Fibroblast of lung (primary cell): ENCODE measurements around the gene ADAM21. TPM values are rescaled to one million over a fixed set of nuclear protein-coding genes. Genes with fewer than 3 reads are reported as not detected.
"Not testable (repeated sequence)": the region's sequence is repeated elsewhere in the genome, so short reads cannot be mapped to it uniquely, and the experiment has no call there.

Source experiments
- DNase-seq, 2 donors: peaks; one replicate each; pipeline versions ENCODE4 v3.0.0 to v3.0.0-alpha.2; 2010; ENCODE audit warnings: low read depth in 2 of 2
- H2AFZ ChIP-seq: 2 replicates; pipeline ENCODE4 v1.5.1; 2012; ENCODE audit warnings: low read length, control low read depth, inconsistent platforms
- H3K27ac ChIP-seq: 2 replicates; pipeline ENCODE4 v1.5.1; 2011; ENCODE audit warnings: low read length, control low read depth; ENCODE audit not compliant: insufficient read depth
- H3K27me3 ChIP-seq: 2 replicates; pipeline ENCODE4 v1.5.1; 2011; ENCODE audit warnings: mild to moderate bottlenecking, low read length; ENCODE audit not compliant: control insufficient read depth, insufficient read depth
- H3K36me3 ChIP-seq: 2 replicates; pipeline ENCODE4 v1.5.1; 2011; ENCODE audit warnings: low read length; ENCODE audit not compliant: control insufficient read depth, insufficient read depth
- H3K4me1 ChIP-seq: 2 replicates; pipeline ENCODE4 v1.5.1; 2011; ENCODE audit warnings: low read length; ENCODE audit not compliant: control insufficient read depth, insufficient read depth; ENCODE audit errors: extremely low read depth
- H3K4me2 ChIP-seq: 2 replicates; pipeline ENCODE4 v1.5.1; 2011; ENCODE audit warnings: low read length, control low read depth; ENCODE audit not compliant: insufficient read depth; ENCODE audit errors: extremely low read depth
- H3K4me3 ChIP-seq, 4 experiments: fragments of 200-600 bp in 1 of 4; sonication (generic) in 1 of 4; replicated peaks in 1 of 4; 2 replicates each; pipeline ENCODE4 v1.5.1; 2011 to 2016; ENCODE audit warnings: low read length in 4 of 4, low read depth in 3 of 4, mild to moderate bottlenecking in 3 of 4, control low read depth in 2 of 4, inconsistent platforms in 1 of 4, mixed read lengths in 1 of 4; ENCODE audit not compliant: insufficient read depth in 1 of 4; ENCODE audit errors: control extremely low read depth in 1 of 4
- H3K79me2 ChIP-seq: 2 replicates; pipeline ENCODE4 v1.5.1; 2012; ENCODE audit warnings: mild to moderate bottlenecking, low read length, inconsistent platforms; ENCODE audit not compliant: control insufficient read depth, insufficient read depth
- H3K9ac ChIP-seq: 2 replicates; pipeline ENCODE4 v1.5.1; 2011; ENCODE audit warnings: mild to moderate bottlenecking, low read length, control low read depth; ENCODE audit not compliant: insufficient read depth
- H3K9me3 ChIP-seq: 2 replicates; pipeline ENCODE4 v1.5.1; 2012; ENCODE audit warnings: low read depth, low read length; ENCODE audit not compliant: control insufficient read depth, insufficient read depth
- H4K20me1 ChIP-seq: 2 replicates; pipeline ENCODE4 v1.5.1; 2011; ENCODE audit warnings: low read length; ENCODE audit not compliant: control insufficient read depth, insufficient read depth; ENCODE audit errors: extremely low read depth
- CTCF ChIP-seq, 2 donors: IDR thresholded peaks in 1 of 2; conservative IDR thresholded peaks in 1 of 2; 1 replicate in 1 of 2; 2 replicates in 1 of 2; pipeline ENCODE4 v1.5.1; 2011 to 2012; ENCODE audit warnings: low read length in 2 of 2, control low read depth in 1 of 2, inconsistent platforms in 1 of 2, low read depth in 1 of 2, mild to moderate bottlenecking in 1 of 2
- EZH2 ChIP-seq: IDR thresholded peaks from 2 replicates; pipeline ENCODE4 v1.5.1; 2012; ENCODE audit warnings: low read length, control low read depth, mild to moderate bottlenecking; ENCODE audit errors: missing control alignments
- polyA plus RNA-seq, 2 donors: library from polyadenylated mRNA; depleted of rRNA in 1 of 2; stranded (reverse) in 1 of 2; unstranded in 1 of 2; fragments of >200 nt; gene quantifications; 2 replicates each; pipeline ENCODE4 v1.2.1, GENCODE V29; 2011 to 2012; ENCODE audit warnings: missing spikeins in 1 of 2
- total RNA-seq: library from RNA; depleted of rRNA; stranded (reverse); fragments of >200 nt; gene quantifications from 2 replicates; pipeline ENCODE4 v1.2.1, GENCODE V29; 2014

Gene ADAM21
- total and polyA plus RNA-seq, 2 donors (not counting 1 experiment from before 2014, with no cell fraction given) = 0.66 to 0.79 TPM

GRCh38 chr14:70422538-70422937 lies 29.4 kb upstream of the ADAM21 start:
- no peaks in the 10 kb centered on the region for H3K9me3 ChIP-seq
- H3K4me1 ChIP-seq = no peaks in the 10 kb centered on the region
- H3K4me2 ChIP-seq = no peak overlapping the region
- no peak for DNase-seq
- no peak overlapping the region for H3K4me3 ChIP-seq
- H3K27me3 ChIP-seq = no peaks in the 10 kb centered on the region
- TF ChIP-seq EZH2 (no peak), CTCF (conservative IDR thresholded peaks at IDR 0.05 in 1 of 2, IDR thresholded peaks at IDR 0.05 in 1 of 2; ENCODE audit: low read depth in 1 of 2, low read length in 2 of 2) (no peak)
- H4K20me1 ChIP-seq = no peaks in the 10 kb centered on the region
- H3K79me2 ChIP-seq = no peaks in the 10 kb centered on the region
- no peak overlapping the region for H3K27ac ChIP-seq
- no peaks in the 10 kb centered on the region for H3K36me3 ChIP-seq
- no peak overlapping the region for H3K9ac ChIP-seq
- H2AFZ ChIP-seq = no peak overlapping the region

- H3K4me1 ChIP-seq = no peaks in the 10 kb centered on the region
- no peaks in the 10 kb centered on the region for H4K20me1 ChIP-seq
- H3K27ac ChIP-seq = no peak overlapping the region
- TF ChIP-seq EZH2 (no peak), CTCF (conservative IDR thresholded peaks at IDR 0.05 in 1 of 2, IDR thresholded peaks at IDR 0.05 in 1 of 2; ENCODE audit: low read depth in 1 of 2, low read length in 2 of 2) (no peak)
- H3K9ac ChIP-seq = no peak overlapping the region
- H2AFZ ChIP-seq = no peak overlapping the region
- H3K4me2 ChIP-seq = no peak overlapping the region
- DNase-seq = no peak
- H3K27me3 ChIP-seq = no peaks in the 10 kb centered on the region
- no peak overlapping the region for H3K4me3 ChIP-seq
- H3K79me2 ChIP-seq = no peaks in the 10 kb centered on the region
- H3K36me3 ChIP-seq = no peaks in the 10 kb centered on the region
- H3K9me3 ChIP-seq = no peaks in the 10 kb centered on the region
Measured at GRCh38 chr14:70425354-70425753, 26.6 kb upstream of the ADAM21 start.

- H3K4me1 ChIP-seq, H2AFZ ChIP-seq, H3K27ac ChIP-seq, H3K36me3 ChIP-seq, H3K9ac ChIP-seq, H3K27me3 ChIP-seq, H3K9me3 ChIP-seq, H3K4me3 ChIP-seq, H3K4me2 ChIP-seq, H3K79me2 ChIP-seq, DNase-seq, H4K20me1 ChIP-seq: not testable (repeated sequence)
Measured at GRCh38 chr14:70426555-70426954, 25.4 kb upstream of the ADAM21 start.
